OCI-LY7 (cell line): ENCODE results near the gene ICAM5. TPM values are rescaled to one million over a fixed set of nuclear protein-coding genes. Genes with fewer than 3 reads are reported as not detected.

Experiments
- BruUV-seq: library from RNA; stranded (reverse); fragments of 400-500 nt; replicated peaks from 2 replicates; lab custom pipeline; 2021; lab: Mats Ljungman, UMichigan
- CTCF ChIA-PET: fragments of 300-600 bp; sonication (Branson Sonifier 250); formaldehyde crosslinking; loops from one replicate; lab custom pipeline; 2022; ENCODE audit warnings: antibody characterized with exemption; ENCODE audit not compliant: unreplicated experiment; lab: Charles Lee
- POLR2A ChIA-PET: fragments of 300-600 bp; sonication (Branson Sonifier 250); formaldehyde crosslinking; loops from one replicate; lab custom pipeline; 2022; ENCODE audit warnings: antibody characterized with exemption; lab: Charles Lee
- DNase-seq: peaks from one replicate; pipeline ENCODE4 v3.0.0-alpha.2; 2015; ENCODE audit warnings: low spot score
- H2AFZ ChIP-seq: fragments of 200-600 bp; sonication (generic), shearing (Covaris generic); 2 replicates; pipeline ENCODE4 v1.6.1; 2014; ENCODE audit warnings: mild to moderate bottlenecking, antibody characterized with exemption, low read length, moderate library complexity
- H3K27ac ChIP-seq: fragments of 200-600 bp; sonication (generic); 2 replicates; pipeline ENCODE4 v1.5.1; 2014; ENCODE audit warnings: mixed run types, low read depth, mild to moderate bottlenecking, moderate library complexity, low read length, inconsistent platforms; ENCODE audit not compliant: poor library complexity, severe bottlenecking
- H3K36me3 ChIP-seq: fragments of 200-600 bp; sonication (generic); 2 replicates; pipeline ENCODE4 v1.6.1; 2014; ENCODE audit warnings: mild to moderate bottlenecking, antibody characterized with exemption, low read length, moderate library complexity, mixed read lengths; ENCODE audit not compliant: insufficient read depth
- H3K4me1 ChIP-seq: fragments of 200-600 bp; sonication (generic); 2 replicates; pipeline ENCODE4 v1.5.1; 2014; ENCODE audit warnings: mild to moderate bottlenecking, low read length; ENCODE audit not compliant: insufficient read depth, poor library complexity, severe bottlenecking
- H3K4me2 ChIP-seq: fragments of 200-600 bp; sonication (generic); 2 replicates; pipeline ENCODE4 v1.6.1; 2014; ENCODE audit warnings: mild to moderate bottlenecking, low read length
- H3K4me3 ChIP-seq: fragments of 200-600 bp; sonication (generic); 2 replicates; pipeline ENCODE4 v1.5.1; 2014; ENCODE audit warnings: mild to moderate bottlenecking, low read depth, low read length; ENCODE audit not compliant: poor library complexity, severe bottlenecking
- H3K79me2 ChIP-seq: fragments of 200-600 bp; sonication (generic); 2 replicates; pipeline ENCODE4 v1.6.1; 2016; ENCODE audit warnings: low read depth, mild to moderate bottlenecking, low read length, moderate library complexity, mixed read lengths; ENCODE audit not compliant: insufficient read depth
- H3K9me2 ChIP-seq: fragments of 200-600 bp; sonication (generic); 2 replicates; pipeline ENCODE4 v1.6.1; 2016; ENCODE audit warnings: mild to moderate bottlenecking, low read length, mixed read lengths; ENCODE audit not compliant: insufficient read depth
- H3K9me3 ChIP-seq: fragments of 200-600 bp; sonication (generic); 2 replicates; pipeline ENCODE4 v1.6.1; 2014; ENCODE audit warnings: mild to moderate bottlenecking, mixed run types, low read length, mixed read lengths
- H4K20me1 ChIP-seq: fragments of 200-600 bp; sonication (generic); 2 replicates; pipeline ENCODE4 v1.6.1; 2014; ENCODE audit warnings: mild to moderate bottlenecking, antibody characterized with exemption, low read length, moderate library complexity, mixed read lengths; ENCODE audit not compliant: insufficient read depth
- CTCF ChIP-seq: fragments of 200-600 bp; sonication (generic); conservative IDR thresholded peaks from 2 replicates; pipeline ENCODE4 v1.5.1; 2014; ENCODE audit warnings: mild to moderate bottlenecking, antibody characterized with exemption, low read length, moderate library complexity, mixed read lengths
- EZH2phosphoT487 ChIP-seq: fragments of 200-600 bp; sonication (generic); IDR thresholded peaks from 2 replicates; pipeline ENCODE4 v1.6.1; 2018; ENCODE audit warnings: low read depth, borderline replicate concordance, mild to moderate bottlenecking, mixed run types, antibody characterized with exemption, low read length, moderate library complexity, mixed read lengths
- intact Hi-C: fragments of 100-400 bp; cut with micrococcal nuclease; formaldehyde crosslinking; loops from one replicate; pipeline ENCODE4 v1.10.0; 2022; ENCODE audit not compliant: unreplicated experiment
- total RNA-seq, 2 experiments: library from RNA; depleted of rRNA in 1 of 2; stranded (reverse); fragments of >200 nt in 1 of 2; shearing (Covaris generic) in 1 of 2; gene quantifications; 2 replicates each; pipeline ENCODE4 v1.2.3, GENCODE V29; 2014 to 2022

The ICAM5 gene
- total RNA-seq, 2 experiments from 2014 or later, result 6.4 to 10.8 TPM

GRCh38 chr19:10256551-10256950, 33.2 kb upstream of the ICAM5 start:
- TF ChIP-seq EZH2phosphoT487, result no peak
- TF ChIP-seq CTCF, result no peak
- peaks cover 12% of the 10 kb centered on the region for H3K4me1 ChIP-seq
- H3K79me2 ChIP-seq, result peaks cover 28% of the 10 kb centered on the region
- no TSS peak for BruUV-seq
- H3K27ac ChIP-seq, result no peak overlapping the region
- H3K9me2 ChIP-seq, result no peaks in the 10 kb centered on the region
- H3K36me3 ChIP-seq, result peaks cover 78% of the 10 kb centered on the region
- H2AFZ ChIP-seq, result no peak overlapping the region
- no peak for DNase-seq
- intact Hi-C loops, result no loop called here
- no peak overlapping the region for H3K4me3 ChIP-seq
- CTCF ChIA-PET, result no interaction called here
- POLR2A ChIA-PET, result no interaction called here
- H3K9me3 ChIP-seq, result no peaks in the 10 kb centered on the region
- H3K4me2 ChIP-seq, result no peak overlapping the region
- peaks cover 22% of the 10 kb centered on the region for H4K20me1 ChIP-seq

GRCh38 chr19:10256970-10257615, 32.7 kb upstream of the ICAM5 start:
- Histone ChIP-seq H3K36me3 (peaks cover 78% of the 10 kb centered on the region), H3K4me2 (no peak overlapping the region), H3K9me2 (no peaks in the 10 kb centered on the region), H3K4me3 (no peak overlapping the region), H3K79me2 (peaks cover 27% of the 10 kb centered on the region), H3K27ac (no peak overlapping the region), H3K4me1 (peaks cover 12% of the 10 kb centered on the region), H3K9me3 (no peaks in the 10 kb centered on the region), H2AFZ (no peak overlapping the region), H4K20me1 (peaks cover 22% of the 10 kb centered on the region)
- DNase-seq, result no peak
- POLR2A ChIA-PET, result no interaction called here
- intact Hi-C loops, result no loop called here
- CTCF ChIA-PET, result no interaction called here
- TF ChIP-seq EZH2phosphoT487 (no peak), CTCF (no peak)
- BruUV-seq, result no TSS peak

GRCh38 chr19:10258080-10258710, 31.6 kb upstream of the ICAM5 start:
- Histone ChIP-seq H3K4me3 (no peak overlapping the region), H3K4me2 (no peak overlapping the region), H3K27ac (peak overlapping the region; percentile 20), H3K4me1 (peaks cover 6% of the 10 kb centered on the region), H3K9me2 (no peaks in the 10 kb centered on the region), H3K79me2 (peaks cover 16% of the 10 kb centered on the region), H3K36me3 (peaks cover 71% of the 10 kb centered on the region), H4K20me1 (peaks cover 16% of the 10 kb centered on the region; the same call in 1 of the 2 replicates), H2AFZ (no peak overlapping the region), H3K9me3 (no peaks in the 10 kb centered on the region)
- BruUV-seq, result no TSS peak
- intact Hi-C loops, result loop anchor here (2.0 kb wide), 1 partner anchor 131 kb away; no protein-coding TSS in a partner anchor
- DNase-seq, result no peak
- TF ChIP-seq EZH2phosphoT487 (no peak), CTCF (no peak)
- ChIA-PET CTCF (interaction anchor here (0.6 to 0.7 kb wide), 2 partner anchors 13 to 46 kb away, joined by 3 read pairs; partner anchors contain the start of gene ICAM1), POLR2A (interaction anchor here (0.6 to 2.0 kb wide), 2 partner anchors 94 to 122 kb away, joined by 3 to 6 read pairs; partner anchors contain the start of gene TYK2)
